Lower leg skin (tissue), 3 donors: Measurements from ENCODE around the gene HIRA.

Experiments
- CTCF ChIP-seq, 3 donors: fragments of 450-650 bp; IDR thresholded peaks; one replicate each; pipeline ENCODE4 v1.5.1; 2016; ENCODE audit warnings: antibody characterized with exemption in 3 of 3, mild to moderate bottlenecking in 3 of 3, moderate library complexity in 2 of 3
- POLR2A ChIP-seq, 2 donors: fragments of 450-650 bp; IDR thresholded peaks; one replicate each; pipeline ENCODE4 v1.6.1; 2016 to 2017; ENCODE audit warnings: antibody characterized with exemption in 2 of 2, mild to moderate bottlenecking in 1 of 2, moderate library complexity in 1 of 2

GRCh38 chr22:19466848-19467752 is 35.6 kb upstream of the HIRA start:
- no peak for TF ChIP-seq CTCF (IDR thresholded peaks at IDR 0.05)
- TF ChIP-seq POLR2A (IDR thresholded peaks at IDR 0.05), result no peak
